ENCODE measurements around the gene TMTC2. TPM values are rescaled to one million over a fixed set of nuclear protein-coding genes. Genes with fewer than 3 reads are reported as not detected.

Gene TMTC2
- total RNA-seq, 6 experiments from 2014 or later, result 0.75 to 3.2 (median 1.1) TPM

GRCh38 chr12:82698708-82699564 lies 12.2 kb downstream of the TMTC2 start:
- no peak overlapping the region for H3K27ac Mint-ChIP-seq
- peaks cover 12% of the 10 kb centered on the region for H3K9me3 Mint-ChIP-seq
- no peak for DNase-seq
- no peaks in the 10 kb centered on the region for H3K27me3 Mint-ChIP-seq (ENCODE audit: insufficient read depth)
- no peak overlapping the region for H3K4me3 Mint-ChIP-seq
- H3K4me1 Mint-ChIP-seq (ENCODE audit: low read depth), result peaks cover 16% of the 10 kb centered on the region; the same call in 1 of the 2 replicates
- TF ChIP-seq, protein P1, sequence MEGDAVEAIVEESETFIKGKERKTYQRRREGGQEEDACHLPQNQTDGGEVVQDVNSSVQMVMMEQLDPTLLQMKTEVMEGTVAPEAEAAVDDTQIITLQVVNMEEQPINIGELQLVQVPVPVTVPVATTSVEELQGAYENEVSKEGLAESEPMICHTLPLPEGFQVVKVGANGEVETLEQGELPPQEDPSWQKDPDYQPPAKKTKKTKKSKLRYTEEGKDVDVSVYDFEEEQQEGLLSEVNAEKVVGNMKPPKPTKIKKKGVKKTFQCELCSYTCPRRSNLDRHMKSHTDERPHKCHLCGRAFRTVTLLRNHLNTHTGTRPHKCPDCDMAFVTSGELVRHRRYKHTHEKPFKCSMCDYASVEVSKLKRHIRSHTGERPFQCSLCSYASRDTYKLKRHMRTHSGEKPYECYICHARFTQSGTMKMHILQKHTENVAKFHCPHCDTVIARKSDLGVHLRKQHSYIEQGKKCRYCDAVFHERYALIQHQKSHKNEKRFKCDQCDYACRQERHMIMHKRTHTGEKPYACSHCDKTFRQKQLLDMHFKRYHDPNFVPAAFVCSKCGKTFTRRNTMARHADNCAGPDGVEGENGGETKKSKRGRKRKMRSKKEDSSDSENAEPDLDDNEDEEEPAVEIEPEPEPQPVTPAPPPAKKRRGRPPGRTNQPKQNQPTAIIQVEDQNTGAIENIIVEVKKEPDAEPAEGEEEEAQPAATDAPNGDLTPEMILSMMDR (IDR thresholded peaks at IDR 0.05), result no peak
- H3K36me3 Mint-ChIP-seq (ENCODE audit: low read depth), result no peaks in the 10 kb centered on the region

GRCh38 chr12:82705774-82706173 lies 19.1 kb downstream of the TMTC2 start:
- H3K27ac Mint-ChIP-seq, result no peak overlapping the region
- no peaks in the 10 kb centered on the region for H3K27me3 Mint-ChIP-seq (ENCODE audit: insufficient read depth)

DNA sequence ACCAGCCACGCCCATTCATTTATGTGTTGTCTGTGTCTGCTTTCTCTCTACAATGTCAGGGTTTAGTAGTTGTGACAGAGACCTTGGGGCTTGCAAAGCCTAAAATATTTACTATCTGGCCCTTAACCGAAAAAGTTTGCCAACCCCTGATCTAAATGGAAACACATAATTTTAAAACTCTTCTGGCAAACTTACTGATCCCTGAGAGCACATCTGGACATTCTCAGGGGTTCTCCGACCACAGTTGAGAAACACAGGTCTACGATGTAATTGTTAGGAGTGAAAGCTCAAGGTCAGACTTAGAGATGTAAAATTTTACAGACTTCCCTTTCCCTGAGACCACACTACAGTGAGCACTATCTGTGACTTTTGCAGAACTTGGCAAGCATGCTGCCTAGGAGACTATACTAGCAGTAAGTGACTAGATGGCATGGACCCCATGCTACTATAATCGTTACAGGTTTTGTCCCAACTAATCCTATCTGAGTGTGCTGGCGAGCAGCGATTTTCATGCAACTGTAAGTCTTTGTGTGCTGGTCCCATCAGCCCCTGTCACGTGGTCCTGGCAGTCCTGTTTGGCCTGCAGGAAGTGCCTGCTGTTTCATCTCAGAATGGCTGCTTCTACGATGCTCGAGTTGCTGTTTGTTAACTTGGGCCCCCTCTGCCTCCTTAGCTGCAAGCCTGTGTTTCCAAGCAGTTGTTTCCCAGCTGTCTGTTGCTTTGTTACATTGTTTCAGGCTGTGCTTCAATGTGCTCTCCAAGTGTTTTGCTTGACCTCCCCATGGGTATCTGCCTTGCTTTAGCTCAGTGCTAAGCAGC lies 21.6 kb downstream of the TMTC2 start:
- Mint-ChIP-seq H3K27ac (no peak overlapping the region), H3K4me1 (ENCODE audit: low read depth) (no peaks in the 10 kb centered on the region), H3K27me3 (ENCODE audit: insufficient read depth) (no peaks in the 10 kb centered on the region; the same call in 1 of the 2 replicates), H3K4me3 (no peak overlapping the region), H3K36me3 (ENCODE audit: low read depth) (peaks cover 12% of the 10 kb centered on the region; the same call in 1 of the 2 replicates), H3K9me3 (peaks cover 28% of the 10 kb centered on the region)
- no peak for DNase-seq
- TF ChIP-seq, protein P1 (IDR thresholded peaks at IDR 0.05), result no peak

More at GRCh38 chr12:82705774-82706173, 19.1 kb downstream of the TMTC2 start:
- H3K4me1 Mint-ChIP-seq (ENCODE audit: low read depth), result no peaks in the 10 kb centered on the region
- TF ChIP-seq, protein P1 (IDR thresholded peaks at IDR 0.05), result no peak
- H3K36me3 Mint-ChIP-seq (ENCODE audit: low read depth), result no peaks in the 10 kb centered on the region
- H3K9me3 Mint-ChIP-seq, result peaks cover 15% of the 10 kb centered on the region
- no peak for DNase-seq
- H3K4me3 Mint-ChIP-seq, result no peak overlapping the region

DNA sequence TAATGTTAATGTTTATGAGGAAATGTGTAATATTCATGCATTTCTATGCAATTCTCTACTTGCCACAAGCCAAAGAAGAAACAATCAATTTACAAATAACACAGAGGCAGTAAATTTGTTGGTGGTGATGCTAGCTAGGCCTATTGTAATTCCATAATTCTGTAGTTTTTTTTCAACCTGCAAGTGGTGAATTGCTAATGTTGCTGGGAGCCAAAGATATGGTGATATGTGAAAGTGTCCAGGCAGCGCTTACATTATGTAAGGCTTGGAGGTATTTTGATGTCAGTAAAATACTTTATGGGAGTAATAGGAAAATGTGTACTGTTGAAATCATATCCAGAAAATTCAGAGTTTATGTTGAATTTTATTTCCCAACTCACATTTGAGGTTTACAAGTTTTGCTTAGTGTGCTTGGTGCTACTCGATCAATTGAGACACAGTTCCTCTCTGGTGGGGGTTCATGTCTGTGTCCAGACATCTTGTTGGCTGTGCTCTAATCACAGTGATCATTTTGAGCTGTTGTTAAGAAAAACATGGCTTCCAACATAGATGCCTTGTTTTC lies 23.2 kb downstream of the TMTC2 start:
- H3K27me3 Mint-ChIP-seq (ENCODE audit: insufficient read depth), result no peaks in the 10 kb centered on the region; the same call in 1 of the 2 replicates
- TF ChIP-seq, protein P1 (IDR thresholded peaks at IDR 0.05), result no peak
- no peak overlapping the region for H3K27ac Mint-ChIP-seq
- peaks cover 12% of the 10 kb centered on the region; the same call in 1 of the 2 replicates for H3K36me3 Mint-ChIP-seq (ENCODE audit: low read depth)
- no peak for DNase-seq
- peaks cover 30% of the 10 kb centered on the region for H3K9me3 Mint-ChIP-seq
- no peak overlapping the region for H3K4me3 Mint-ChIP-seq
- H3K4me1 Mint-ChIP-seq (ENCODE audit: low read depth), result no peaks in the 10 kb centered on the region

GRCh38 chr12:82710741-82711140 lies 24.0 kb downstream of the TMTC2 start:
- peaks cover 34% of the 10 kb centered on the region for H3K9me3 Mint-ChIP-seq
- no peak for DNase-seq
- TF ChIP-seq, protein P1 (IDR thresholded peaks at IDR 0.05), result no peak
- H3K4me3 Mint-ChIP-seq, result no peak overlapping the region
- H3K4me1 Mint-ChIP-seq (ENCODE audit: low read depth), result no peaks in the 10 kb centered on the region
- H3K27me3 Mint-ChIP-seq (ENCODE audit: insufficient read depth), result no peaks in the 10 kb centered on the region; the same call in 1 of the 2 replicates
- H3K27ac Mint-ChIP-seq, result no peak overlapping the region
- H3K36me3 Mint-ChIP-seq (ENCODE audit: low read depth), result peaks cover 12% of the 10 kb centered on the region; the same call in 1 of the 2 replicates
